ENCODE data around the gene NOX3.
"Not testable (repeated sequence)": the region's sequence is repeated elsewhere in the genome, so short reads cannot be mapped to it uniquely, and the experiment has no call there.

The NOX3 gene

DNA sequence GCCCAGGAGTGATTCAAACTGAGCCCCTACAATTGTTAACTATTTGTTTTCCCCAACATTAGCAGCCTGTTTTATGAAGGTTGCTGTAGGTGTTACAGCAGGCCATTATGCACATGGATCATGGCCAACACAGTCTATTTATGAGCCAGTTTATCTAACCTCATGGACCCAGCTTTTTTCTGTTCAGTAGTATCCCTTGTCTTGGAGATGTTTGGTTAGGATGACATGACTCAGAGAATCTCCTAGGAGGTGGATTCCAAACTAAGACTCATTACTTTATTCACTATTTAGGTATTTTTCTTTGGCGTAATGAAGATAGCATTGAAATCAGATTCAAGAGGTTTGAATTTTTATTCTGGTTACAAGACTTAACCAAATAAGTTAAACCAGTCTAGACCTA is 78.6 kb downstream of the NOX3 start:
- FAIRE-seq (no peak), DNase-seq (ENCODE audit: insufficient read length, low spot score) (no peak)

DNA sequence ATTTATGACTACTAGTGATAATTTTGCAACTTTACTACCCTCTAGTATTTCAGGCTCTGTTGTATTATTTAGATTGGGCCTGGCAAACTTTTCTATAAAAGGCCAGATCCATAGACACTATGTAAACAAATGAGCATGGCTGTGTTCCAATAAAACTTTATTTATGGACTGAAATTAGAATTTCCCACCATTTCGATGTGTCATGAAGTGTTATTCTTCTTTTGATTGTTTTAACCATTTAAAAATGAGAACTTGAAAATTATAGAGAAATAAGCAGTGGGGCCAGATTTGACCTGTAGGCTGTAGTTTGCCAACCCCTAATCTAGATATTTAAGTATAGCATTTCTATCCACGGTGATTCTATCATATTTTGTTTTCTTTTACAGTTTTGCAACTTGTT is 79.8 kb downstream of the NOX3 start:
- FAIRE-seq (no peak), DNase-seq (ENCODE audit: insufficient read length, low spot score) (no peak)

DNA sequence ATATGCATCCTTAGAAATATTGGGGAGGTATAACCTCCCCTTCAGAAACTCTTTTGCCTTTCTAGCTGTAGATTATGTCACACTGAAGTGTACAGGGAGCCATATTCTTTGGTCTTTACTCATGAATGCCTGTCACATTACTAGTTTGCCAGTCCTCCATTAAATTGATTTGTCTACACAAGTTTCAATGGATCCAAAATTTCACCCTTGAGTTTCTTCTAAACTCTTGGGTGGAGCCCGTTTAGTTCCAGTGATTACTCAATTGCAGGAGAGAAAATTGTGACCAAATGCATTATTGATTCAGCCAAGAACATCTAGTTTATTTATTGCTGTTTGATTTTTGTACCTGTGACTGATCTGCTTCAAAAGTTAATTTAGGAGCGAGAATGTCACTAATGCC is 81.0 kb downstream of the NOX3 start:
- DNase-seq (ENCODE audit: insufficient read length, low spot score) = no peak
- FAIRE-seq = no peak

DNA sequence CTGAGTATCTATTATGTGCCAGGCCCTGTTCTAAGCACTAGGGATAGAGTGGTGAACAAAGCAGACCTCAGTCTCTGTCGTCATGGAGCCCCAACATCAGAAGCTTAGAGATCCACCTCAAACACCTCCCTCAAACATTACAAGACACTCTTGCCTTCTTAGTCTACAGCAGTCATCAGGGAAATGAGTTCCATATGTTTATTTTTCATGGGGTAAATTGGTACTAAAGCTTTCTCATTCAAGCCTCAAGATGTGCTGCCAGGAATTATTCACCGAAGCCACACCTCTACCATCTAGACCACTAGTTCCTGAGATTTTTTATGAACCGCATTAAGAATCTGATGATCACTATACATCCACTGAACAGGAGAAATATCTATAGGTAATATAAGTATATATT is 82.4 kb downstream of the NOX3 start:
- FAIRE-seq = no peak
- DNase-seq (ENCODE audit: insufficient read length, low spot score) = no peak

DNA sequence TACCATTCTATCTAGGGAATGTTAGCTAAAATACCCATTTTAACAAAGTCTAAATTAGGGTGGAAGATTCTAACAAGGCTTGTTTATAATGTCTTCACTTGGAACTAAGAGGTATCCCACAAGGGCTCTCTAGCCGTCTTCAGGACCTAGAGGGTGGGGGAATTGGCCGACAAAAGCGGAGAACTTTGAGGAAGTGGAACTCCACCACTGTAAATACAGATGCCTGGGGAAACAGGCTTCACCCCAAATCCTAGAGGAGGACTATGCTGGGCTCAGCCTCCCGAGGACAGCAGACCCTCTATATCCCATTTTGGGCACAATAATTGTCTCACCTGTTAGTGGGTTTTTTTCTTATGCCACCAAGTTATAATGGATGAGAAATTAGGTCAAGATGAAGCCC is 83.4 kb downstream of the NOX3 start:
- DNase-seq (ENCODE audit: insufficient read length, low spot score) = no peak
- no peak for FAIRE-seq

DNA sequence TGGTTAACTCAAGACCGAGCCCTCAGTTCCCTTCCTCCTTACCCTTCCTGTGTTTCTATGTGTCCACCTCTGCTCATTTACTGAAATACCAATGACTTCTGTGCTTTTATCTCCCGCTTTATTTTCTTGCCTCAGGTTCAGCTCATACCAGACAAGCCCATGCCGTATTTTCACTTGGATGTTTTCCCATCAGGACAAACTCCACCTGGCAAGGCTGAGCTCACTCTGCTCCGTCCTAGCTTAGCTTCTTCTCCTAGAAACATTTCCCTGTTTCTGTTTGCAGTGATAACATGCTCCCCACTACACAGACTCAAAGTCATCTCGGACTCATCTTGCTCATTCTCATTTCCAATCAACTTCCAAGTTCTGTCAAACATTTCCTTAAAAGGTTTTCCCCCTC is 84.4 kb downstream of the NOX3 start:
- DNase-seq (ENCODE audit: insufficient read length, low spot score) (no peak), FAIRE-seq (no peak)

DNA sequence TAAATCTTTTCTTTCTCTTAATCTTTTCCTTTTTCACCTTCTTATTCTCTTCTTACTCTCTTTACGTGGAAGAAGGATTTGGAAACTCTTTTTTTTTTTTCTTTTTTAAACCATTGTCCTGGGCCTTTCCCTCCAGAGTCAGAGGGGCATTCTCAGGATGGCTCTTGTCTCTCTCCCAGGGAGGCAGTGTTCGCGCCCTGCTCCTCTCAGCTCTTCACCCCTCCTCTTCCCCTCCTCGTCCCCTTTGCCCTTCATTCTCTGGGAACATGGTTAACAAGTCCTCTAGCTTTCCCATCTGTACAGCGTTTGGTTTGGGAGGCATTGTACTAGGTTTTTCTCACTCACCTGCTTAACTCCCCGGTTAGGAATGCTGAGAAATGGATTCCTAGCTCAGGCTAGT is 89.3 kb downstream of the NOX3 start:
- no peak for DNase-seq (ENCODE audit: insufficient read length, low spot score)
- no peak for FAIRE-seq

DNA sequence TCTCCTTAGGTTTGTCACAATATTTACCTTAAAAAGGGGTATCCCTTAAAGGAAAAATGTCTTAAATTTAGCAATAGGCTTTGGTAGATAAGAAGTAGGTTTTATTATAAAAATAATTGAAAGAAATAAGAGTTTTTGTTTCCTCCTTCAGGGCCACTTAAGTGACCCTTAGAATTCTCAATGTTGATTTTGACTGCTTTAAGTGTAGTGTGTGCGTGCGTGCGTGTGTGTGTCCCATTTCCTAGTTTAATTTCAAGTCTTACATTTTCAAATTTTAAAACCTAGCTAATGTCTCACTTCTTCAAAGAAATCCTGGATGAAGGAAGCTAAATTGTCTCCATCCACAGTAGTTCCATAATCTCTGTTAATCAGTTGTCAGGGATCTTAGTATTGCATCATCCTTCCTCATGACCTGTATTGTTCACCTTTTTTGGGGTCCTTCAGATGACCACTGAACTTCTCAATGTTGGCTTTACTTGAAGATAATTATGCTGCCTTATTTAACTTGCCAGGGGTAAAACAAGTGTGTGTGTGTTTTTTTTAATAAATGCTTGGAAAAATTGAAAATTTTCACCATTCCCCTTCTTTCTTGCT is 90.7 kb downstream of the NOX3 start:
- FAIRE-seq (no peak), DNase-seq (ENCODE audit: insufficient read length, low spot score) (no peak)

DNA sequence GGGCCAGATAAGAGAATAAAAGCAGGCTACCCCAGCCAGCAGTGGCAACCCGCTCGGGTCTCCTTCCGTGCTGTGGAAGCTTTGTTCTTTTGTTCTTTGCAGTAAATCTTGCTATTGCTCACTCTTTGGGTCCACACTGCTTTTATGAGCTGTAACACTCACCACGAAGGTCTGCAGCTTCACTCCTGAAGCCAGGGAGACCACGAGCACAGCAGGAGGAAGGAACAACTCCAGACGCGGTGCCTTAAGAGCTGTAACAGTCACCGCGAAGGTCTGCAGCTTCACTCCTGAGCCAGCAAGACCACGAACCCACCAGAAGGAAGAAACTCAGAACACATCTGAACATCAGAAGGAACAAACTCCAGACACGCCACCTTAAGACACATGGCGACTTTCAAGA is 91.6 kb downstream of the NOX3 start:
- not testable (repeated sequence) for DNase-seq (ENCODE audit: insufficient read length, low spot score); FAIRE-seq

DNA sequence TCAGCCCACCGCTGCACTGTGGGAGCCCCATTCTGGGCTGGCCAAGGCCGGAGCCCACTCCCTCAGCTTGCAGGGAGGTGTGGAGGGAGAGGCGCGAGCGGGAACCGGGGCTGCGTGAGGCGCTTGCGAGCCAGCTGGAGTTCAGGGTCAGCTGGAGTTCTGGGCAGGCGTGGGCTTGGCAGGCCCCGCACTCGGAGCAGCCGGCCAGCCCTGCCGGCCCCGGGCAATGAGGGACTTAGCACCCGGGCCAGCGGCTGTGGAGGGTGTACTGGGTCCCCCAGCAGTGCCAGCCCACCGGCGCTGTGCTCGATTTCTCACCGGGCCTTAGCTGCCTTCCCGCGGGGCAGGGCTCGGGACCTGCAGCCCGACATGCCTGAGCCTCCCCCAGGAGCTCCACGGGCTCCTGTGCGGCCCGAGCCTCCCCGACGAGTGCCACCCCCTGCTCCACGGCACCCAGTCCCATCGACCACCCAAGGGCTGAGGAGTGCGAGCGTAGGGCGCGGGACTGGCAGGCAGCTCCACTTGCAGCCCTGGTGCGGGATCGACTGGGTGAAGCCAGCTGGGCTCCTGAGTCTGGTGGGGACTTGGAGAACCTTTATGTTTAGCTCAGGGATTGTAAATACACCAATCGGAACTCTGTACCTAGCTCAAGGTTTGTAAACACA is 92.5 kb downstream of the NOX3 start:
- FAIRE-seq; DNase-seq (ENCODE audit: insufficient read length, low spot score): not testable (repeated sequence)

DNA sequence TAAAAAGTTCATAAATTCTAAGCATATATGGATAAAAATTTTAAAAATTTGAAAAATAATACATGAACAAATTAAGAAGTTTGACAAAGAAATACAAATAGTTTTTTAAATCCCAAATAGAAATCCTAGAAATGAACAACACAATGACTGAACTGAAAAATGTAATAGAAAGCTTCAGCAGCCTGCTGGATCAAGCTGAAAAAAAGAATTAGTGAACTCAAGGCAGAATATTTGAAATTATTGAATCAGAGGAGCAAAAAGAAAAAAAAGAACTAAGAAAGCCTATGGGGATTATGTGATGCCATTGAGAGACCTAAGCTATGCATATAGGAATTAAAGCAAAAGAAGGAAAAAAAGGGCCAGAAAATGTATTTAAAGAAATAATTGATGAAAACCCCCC is 101.5 kb downstream of the NOX3 start:
- FAIRE-seq = no peak

DNA sequence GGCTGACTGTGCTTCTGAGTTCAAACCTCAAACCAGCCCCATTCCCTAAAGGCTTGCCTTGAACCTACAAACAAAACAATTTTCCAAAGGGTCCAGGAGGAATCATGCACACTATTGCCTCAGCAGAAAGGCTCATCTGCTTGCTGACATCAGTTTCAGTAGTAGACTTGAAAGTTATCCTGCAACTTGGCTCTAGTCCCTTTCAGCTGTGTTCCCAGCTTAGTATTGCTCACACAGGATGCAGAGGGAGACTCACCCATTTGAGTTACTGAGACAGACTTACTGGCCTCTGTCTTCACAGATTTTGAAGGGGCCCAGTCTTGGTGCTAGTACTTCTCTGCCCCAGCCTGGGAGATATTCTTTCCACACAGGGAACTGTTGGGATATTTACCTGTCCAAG is 102.8 kb downstream of the NOX3 start:
- no peak for FAIRE-seq

More for the DNA sequence above, 101.5 kb downstream of the NOX3 start:
- no peak for DNase-seq (ENCODE audit: insufficient read length, low spot score)

DNA sequence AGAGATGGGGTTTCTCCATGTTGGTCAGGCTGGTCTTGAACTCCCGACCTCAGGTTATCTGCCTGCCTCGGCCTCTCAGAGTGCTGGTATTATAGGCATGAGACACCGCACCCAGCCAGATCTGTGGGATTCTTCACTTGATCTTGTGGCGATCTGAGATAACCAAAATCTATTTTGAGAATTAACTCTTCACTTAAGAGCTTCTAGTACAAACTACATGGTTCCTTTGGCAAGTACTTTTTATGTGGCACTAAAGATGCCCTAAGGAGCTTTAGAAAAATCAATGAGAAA is 103.6 kb downstream of the NOX3 start:
- DNase-seq (ENCODE audit: insufficient read length, low spot score) (no peak), FAIRE-seq (no peak)

More for the DNA sequence above, 102.8 kb downstream of the NOX3 start:
- no peak for DNase-seq (ENCODE audit: insufficient read length, low spot score)

DNA sequence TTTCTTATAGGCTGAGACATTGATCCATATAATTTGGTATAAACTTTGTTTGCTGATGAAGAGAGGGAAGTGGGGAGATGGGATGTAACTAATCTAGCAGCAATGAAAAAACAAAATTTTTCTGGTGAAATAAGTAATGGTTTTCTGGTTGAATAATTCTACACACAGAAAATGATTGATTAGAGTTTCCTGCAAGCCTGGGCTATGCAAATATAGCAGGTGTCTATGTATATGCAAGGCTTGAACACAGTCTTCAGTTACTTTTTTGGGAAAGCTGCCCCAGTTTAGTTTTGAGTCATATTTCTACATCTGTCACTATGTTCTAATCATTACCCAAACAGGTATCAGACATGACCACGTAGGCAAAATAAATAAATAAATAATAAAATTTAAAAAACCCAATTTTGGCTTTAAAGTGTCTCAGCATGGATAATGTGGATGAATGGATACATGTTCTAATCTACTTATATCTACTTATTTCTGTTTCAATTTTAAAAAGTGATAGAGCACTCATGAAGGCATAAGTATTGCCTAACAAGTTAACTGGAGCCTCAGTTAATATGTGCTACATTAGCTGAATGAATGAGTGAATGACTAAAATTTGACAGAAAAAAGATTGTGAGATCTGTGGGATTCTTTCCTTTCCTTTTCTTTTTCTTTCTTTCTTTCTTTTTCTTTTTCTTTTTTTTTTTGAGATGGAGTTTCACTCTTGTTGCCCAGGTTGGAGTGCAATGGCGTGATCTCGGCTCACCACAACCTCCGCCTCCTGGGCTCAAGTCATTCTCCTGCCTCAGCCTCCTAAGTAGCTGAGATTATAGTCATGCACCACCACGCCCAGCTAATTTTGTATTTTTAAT is 104.1 kb downstream of the NOX3 start:
- peak; percentile 94 for FAIRE-seq
- DNase-seq (ENCODE audit: insufficient read length, low spot score) = peak; percentile 50

DNA sequence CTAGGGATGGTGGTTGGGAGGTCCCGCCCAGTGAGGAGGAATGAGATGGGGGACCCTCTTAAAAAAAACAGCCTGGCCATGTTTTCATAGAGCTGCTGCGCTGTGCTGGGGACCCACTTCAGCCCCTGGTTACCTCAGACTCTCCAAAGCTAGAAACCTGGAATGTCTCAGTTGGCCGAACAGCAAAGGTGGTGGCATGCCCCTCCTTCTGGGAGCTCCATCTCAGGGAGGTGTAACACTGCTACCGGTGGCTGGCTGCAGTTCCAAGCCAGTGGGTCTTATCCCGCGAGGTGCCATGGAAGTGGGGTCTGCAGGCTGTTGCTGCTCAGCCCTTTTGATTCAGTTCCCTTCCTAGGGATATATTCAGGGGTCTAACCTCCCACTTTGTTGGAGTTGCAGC is 105.7 kb downstream of the NOX3 start:
- FAIRE-seq (peak; percentile 77), DNase-seq (ENCODE audit: insufficient read length, low spot score) (no peak)

DNA sequence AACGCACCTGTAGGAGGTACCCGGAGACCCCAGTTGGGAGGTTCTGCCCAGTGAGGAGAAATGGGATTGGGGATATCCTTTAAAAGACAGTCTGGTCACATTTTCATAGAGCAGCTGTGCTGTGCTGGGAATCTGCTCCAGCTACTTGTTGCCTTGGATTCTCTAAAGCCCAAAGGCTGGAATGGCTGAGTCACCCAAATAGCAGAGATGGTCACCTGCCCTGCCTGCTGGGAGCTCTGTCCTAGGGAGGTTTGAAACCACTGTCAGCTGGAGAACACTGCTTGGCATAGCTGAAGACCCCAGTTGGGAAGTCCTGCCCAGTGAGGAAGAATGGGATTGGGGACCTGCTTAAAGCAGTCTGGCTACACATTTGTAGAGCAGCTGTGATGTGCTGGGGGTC is 106.5 kb downstream of the NOX3 start:
- DNase-seq (ENCODE audit: insufficient read length, low spot score) = no peak
- no peak for FAIRE-seq

DNA sequence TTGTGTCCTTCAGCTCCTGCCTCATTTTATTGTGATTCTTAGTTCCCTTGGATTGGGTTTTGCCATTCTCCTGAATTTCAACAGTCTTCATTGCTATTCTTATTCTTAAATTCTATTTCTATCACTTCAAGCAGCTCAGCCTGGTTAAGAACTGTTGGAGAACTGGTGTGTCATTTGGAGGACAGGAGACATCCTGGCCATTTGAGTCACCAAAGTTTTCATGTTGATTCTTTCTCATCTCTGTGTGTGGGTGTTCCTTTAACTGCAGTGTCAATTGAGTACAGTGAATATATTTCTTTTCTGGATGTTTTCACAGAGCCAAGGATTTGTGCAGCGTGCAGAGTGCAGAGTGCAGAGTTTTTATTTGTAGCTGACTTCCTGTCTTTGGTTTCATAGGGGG is 107.8 kb downstream of the NOX3 start:
- DNase-seq (ENCODE audit: insufficient read length, low spot score) (no peak), FAIRE-seq (peak; percentile 73)

DNA sequence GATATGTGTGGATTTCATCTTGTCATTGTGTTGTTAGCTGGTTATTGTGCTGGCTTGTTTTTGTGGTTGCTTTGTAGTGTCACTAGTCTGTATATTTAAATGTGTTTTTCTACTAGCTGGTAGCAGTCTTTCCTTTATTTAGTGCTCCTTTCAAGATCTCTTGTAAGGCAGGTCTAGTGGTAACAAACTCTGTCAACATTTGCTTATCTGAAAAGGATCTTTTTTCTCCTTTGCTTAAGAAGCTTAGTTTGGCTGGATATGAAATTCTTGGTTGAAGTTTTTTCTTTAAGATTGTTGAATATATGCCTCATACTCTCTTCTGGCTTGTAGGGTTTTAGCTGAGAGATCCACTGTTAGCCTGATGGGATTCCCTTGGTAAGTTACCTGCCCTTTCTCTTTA is 108.7 kb downstream of the NOX3 start:
- FAIRE-seq = no peak
- no peak for DNase-seq (ENCODE audit: insufficient read length, low spot score)
